ENCODE data around the gene SPRED3.

The SPRED3 gene

DNA sequence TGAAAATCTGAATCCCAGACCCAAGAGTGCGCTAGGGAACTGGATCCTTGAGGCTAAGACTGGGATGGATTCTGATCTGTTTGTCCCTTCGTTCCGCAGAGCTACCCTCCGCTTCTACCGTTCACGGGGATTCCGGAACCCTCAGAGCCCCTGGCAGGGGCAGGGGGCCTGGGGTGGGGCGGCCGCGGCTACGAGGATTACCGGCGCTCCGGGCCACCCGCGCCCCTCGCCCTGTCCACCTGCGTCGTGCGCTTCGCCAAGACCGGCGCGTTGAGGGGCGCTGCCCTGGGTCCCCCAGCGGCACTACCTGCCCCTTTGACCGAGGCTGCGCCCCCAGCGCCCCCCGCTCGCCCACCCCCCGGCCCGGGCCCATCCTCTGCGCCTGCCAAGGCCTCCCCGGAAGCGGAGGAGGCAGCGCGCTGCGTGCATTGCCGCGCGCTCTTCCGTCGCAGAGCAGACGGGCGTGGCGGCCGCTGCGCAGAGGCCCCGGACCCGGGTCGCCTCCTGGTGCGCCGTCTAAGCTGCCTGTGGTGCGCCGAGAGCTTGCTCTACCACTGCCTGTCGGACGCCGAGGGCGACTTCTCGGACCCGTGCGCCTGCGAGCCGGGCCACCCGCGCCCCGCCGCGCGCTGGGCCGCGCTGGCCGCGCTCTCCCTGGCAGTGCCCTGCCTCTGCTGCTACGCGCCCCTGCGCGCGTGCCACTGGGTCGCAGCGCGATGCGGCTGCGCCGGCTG, 7.1 kb downstream of the SPRED3 start:
- H3K9me3 ChIP-seq: no peaks in the 10 kb centered on the region
- H3K27ac ChIP-seq: no peak overlapping the region
- H3K27me3 ChIP-seq: peaks cover 100% of the 10 kb centered on the region
- no peaks in the 10 kb centered on the region for H3K36me3 ChIP-seq
- no peaks in the 10 kb centered on the region for H3K4me1 ChIP-seq (ENCODE audit: control insufficient read depth in 1 of 2, insufficient read depth in 1 of 2, low read depth in 1 of 2, low read length in 1 of 2)
- H3K4me3 ChIP-seq (ENCODE audit: low read depth in 1 of 2, low read length in 1 of 2): no peak overlapping the region
- TF ChIP-seq CTCF (IDR thresholded peaks at IDR 0.05): no peak

DNA sequence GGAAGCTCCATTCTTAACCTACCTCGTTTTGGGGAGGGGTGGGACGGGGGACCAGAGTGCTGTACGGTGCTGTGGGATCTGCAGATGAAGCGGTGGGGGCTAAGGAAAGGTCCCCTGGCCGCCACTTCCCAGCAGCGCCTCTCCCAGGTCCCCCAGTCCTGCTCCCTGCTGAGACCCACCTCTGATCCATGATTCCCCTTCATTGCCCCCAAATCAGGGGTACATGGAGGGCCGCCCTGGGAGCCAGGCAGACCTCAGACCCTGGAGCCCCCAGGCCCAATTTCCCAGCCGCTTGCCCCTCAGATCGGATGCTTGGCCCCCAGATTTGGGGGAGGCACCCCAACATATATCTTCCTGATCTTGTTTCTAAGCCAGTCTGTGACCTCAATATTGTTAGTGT, 10.6 kb downstream of the SPRED3 start:
- H3K9me3 ChIP-seq: no peaks in the 10 kb centered on the region
- no peak overlapping the region for H3K4me3 ChIP-seq (ENCODE audit: low read depth in 1 of 2, low read length in 1 of 2)
- no peak overlapping the region for H3K27ac ChIP-seq
- no peak for TF ChIP-seq CTCF (IDR thresholded peaks at IDR 0.05)
- peaks cover 9 to 12% of the 10 kb centered on the region in 2 experiments for H3K4me1 ChIP-seq (ENCODE audit: control insufficient read depth in 1 of 2, insufficient read depth in 1 of 2, low read depth in 1 of 2, low read length in 1 of 2)
- H3K36me3 ChIP-seq: no peaks in the 10 kb centered on the region
- H3K27me3 ChIP-seq: peaks cover 70% of the 10 kb centered on the region

GRCh38 chr19:38399537-38399936, 11.0 kb downstream of the SPRED3 start:
- no peak for TF ChIP-seq CTCF (IDR thresholded peaks at IDR 0.05)
- H3K27ac ChIP-seq: no peak overlapping the region
- no peaks in the 10 kb centered on the region for H3K36me3 ChIP-seq
- H3K4me1 ChIP-seq (ENCODE audit: control insufficient read depth in 1 of 2, insufficient read depth in 1 of 2, low read depth in 1 of 2, low read length in 1 of 2): peaks cover 13 to 15% of the 10 kb centered on the region in 2 experiments
- H3K27me3 ChIP-seq: peaks cover 65% of the 10 kb centered on the region
- no peak overlapping the region for H3K4me3 ChIP-seq (ENCODE audit: low read depth in 1 of 2, low read length in 1 of 2)
- H3K9me3 ChIP-seq: no peaks in the 10 kb centered on the region

DNA sequence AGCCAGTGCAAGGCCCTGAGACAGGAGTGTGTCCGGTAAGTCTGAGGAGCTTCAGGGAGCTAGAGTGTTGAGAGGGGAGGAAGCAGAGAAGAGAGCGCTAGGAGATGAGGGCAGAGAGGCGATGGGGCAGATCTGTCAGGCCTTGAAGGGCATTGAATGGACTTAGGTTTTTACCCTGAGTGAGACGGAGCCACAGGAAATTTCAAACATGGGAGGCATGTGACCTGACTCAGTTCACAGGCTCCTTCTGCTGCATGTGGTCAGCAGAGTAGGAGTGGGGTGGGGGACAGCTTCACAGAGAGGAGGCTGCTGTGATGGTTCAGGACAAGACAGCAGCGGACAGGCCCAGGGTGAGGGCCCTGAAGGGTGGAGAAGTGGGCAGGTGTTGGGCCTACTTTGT, 11.9 kb downstream of the SPRED3 start:
- Histone ChIP-seq H3K4me1 (ENCODE audit: control insufficient read depth in 1 of 2, insufficient read depth in 1 of 2, low read depth in 1 of 2, low read length in 1 of 2) (peaks cover 13 to 15% of the 10 kb centered on the region in 2 experiments), H3K36me3 (peaks cover 8% of the 10 kb centered on the region), H3K9me3 (no peaks in the 10 kb centered on the region), H3K27ac (no peak overlapping the region), H3K27me3 (peaks cover 57% of the 10 kb centered on the region), H3K4me3 (ENCODE audit: low read depth in 1 of 2, low read length in 1 of 2) (no peak overlapping the region)
- TF ChIP-seq CTCF (IDR thresholded peaks at IDR 0.05): no peak

- Histone ChIP-seq H3K4me1 (ENCODE audit: control insufficient read depth in 1 of 2, insufficient read depth in 1 of 2, low read depth in 1 of 2, low read length in 1 of 2) (peaks cover 13 to 15% of the 10 kb centered on the region in 2 experiments), H3K9me3 (no peaks in the 10 kb centered on the region), H3K36me3 (peaks cover 15% of the 10 kb centered on the region), H3K4me3 (ENCODE audit: low read depth in 1 of 2, low read length in 1 of 2) (no peak overlapping the region), H3K27me3 (peaks cover 49% of the 10 kb centered on the region), H3K27ac (no peak overlapping the region)
- no peak for TF ChIP-seq CTCF (IDR thresholded peaks at IDR 0.05)
Measured at GRCh38 chr19:38401148-38401547, 12.7 kb downstream of the SPRED3 start.

All from neutrophil (primary cell).